Uterus (tissue), 4 donors: ENCODE results near the gene DBI. TPM values are rescaled to one million over a fixed set of nuclear protein-coding genes. Genes with fewer than 3 reads are reported as not detected.

ENCODE experiments used
- DNase-seq, 2 donors: peaks; one replicate each; pipeline ENCODE4 v3.0.0-alpha.2; 2019 to 2020
- H3K27ac ChIP-seq, 2 donors: fragments of 200-600 bp; sonication (generic); 1 replicate in 1 of 2; 2 replicates in 1 of 2; pipeline ENCODE4 v1.5.1; 2016 to 2018
- H3K27me3 ChIP-seq, 2 donors: fragments of 200-600 bp; sonication (generic); one replicate each; pipeline ENCODE4 v1.5.1; 2018 to 2019; ENCODE audit warnings: control low read depth in 1 of 2
- H3K36me3 ChIP-seq, 2 donors: fragments of 200-600 bp; sonication (generic); one replicate each; pipeline ENCODE4 v1.5.1; 2019; ENCODE audit warnings: control low read depth in 1 of 2
- H3K4me1 ChIP-seq, 2 donors: fragments of 200-600 bp; sonication (generic); one replicate each; pipeline ENCODE4 v1.5.1; 2018 to 2019; ENCODE audit warnings: control low read depth in 1 of 2
- H3K4me3 ChIP-seq, 2 donors: fragments of 200-600 bp; sonication (generic); 1 replicate in 1 of 2; 2 replicates in 1 of 2; pipeline ENCODE4 v1.5.1; 2018 to 2019; ENCODE audit warnings: mild to moderate bottlenecking in 1 of 2
- H3K9me3 ChIP-seq, 2 donors: fragments of 200-600 bp; sonication (generic); one replicate each; pipeline ENCODE4 v1.5.1; 2019; ENCODE audit warnings: control low read depth in 1 of 2
- CTCF ChIP-seq, 4 experiments: fragments of 200-600 bp in 2 of 4; fragments of 450-650 bp in 2 of 4; sonication (generic) in 2 of 4; IDR thresholded peaks; one replicate each; pipeline ENCODE4 v1.5.1; 2016 to 2019; ENCODE audit warnings: antibody characterized with exemption in 4 of 4, mild to moderate bottlenecking in 2 of 4, moderate library complexity in 1 of 4
- POLR2A ChIP-seq, 2 donors: fragments of 450-650 bp; IDR thresholded peaks; one replicate each; pipeline ENCODE4 v1.6.1; 2016; ENCODE audit warnings: antibody characterized with exemption in 2 of 2, mild to moderate bottlenecking in 1 of 2, moderate library complexity in 1 of 2
- intact Hi-C: fragments of 100-400 bp; cut with DNase I; formaldehyde crosslinking; loops from one replicate; pipeline ENCODE4 v1.15.1; 2023; ENCODE audit warnings: low total_unique reads
- total RNA-seq, 4 donors: library from RNA; depleted of rRNA in 3 of 4; stranded (reverse); fragments of >200 nt in 3 of 4; gene quantifications; one replicate each; pipeline versions ENCODE4 v1.1.0 to v1.2.4, GENCODE V29; 2014 to 2023
- donor health status: DM: yes; HTN: yes; CAD: no.

DBI gene
- total RNA-seq, 4 donors from 2014 or later = 2.6 to 46.8 (median 33.7) TPM

DNA sequence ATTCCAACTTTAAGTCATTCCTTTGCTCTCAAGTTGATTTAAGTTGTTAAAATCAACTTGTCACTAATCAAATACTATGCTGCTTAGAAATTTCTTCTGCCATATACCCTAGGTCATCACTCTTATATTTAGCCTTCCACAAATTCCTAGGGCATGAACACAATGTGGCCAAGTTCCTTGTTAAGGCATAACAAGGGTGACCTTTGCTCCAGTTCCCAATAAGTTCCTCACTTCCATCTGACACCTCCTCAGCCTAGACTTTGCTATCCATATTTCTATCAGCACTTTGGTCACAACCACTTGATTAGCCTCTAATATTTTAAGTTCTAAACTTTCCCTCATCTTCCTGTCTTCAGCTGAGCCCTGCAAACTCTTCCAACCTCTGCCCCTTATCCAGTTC, 55.0 kb downstream of the DBI start:
- no peaks in the 10 kb centered on the region for H3K9me3 ChIP-seq
- no peak for DNase-seq
- H3K4me1 ChIP-seq = no peaks in the 10 kb centered on the region
- TF ChIP-seq CTCF (IDR thresholded peaks at IDR 0.05) = no peak
- no peak for TF ChIP-seq POLR2A (IDR thresholded peaks at IDR 0.05)
- H3K4me3 ChIP-seq = no peak overlapping the region
- intact Hi-C loops = no loop called here
- no peaks in the 10 kb centered on the region for H3K27me3 ChIP-seq
- no peaks in the 10 kb centered on the region for H3K36me3 ChIP-seq
- H3K27ac ChIP-seq = no peak overlapping the region

Other genes with a start within 250 kb of the DBI start
- not detected for gene C1QL2, start 208.2 kb upstream of the DBI start, total RNA-seq
- 1 to 10 TPM; 2.3 to 5.9 (median 3.7) TPM for gene STEAP3, start 143.1 kb upstream of the DBI start, total RNA-seq
- 10 to 100 TPM; 13.5 to 63.0 (median 21.5) TPM for gene C2orf76, start 143 bp upstream of the DBI start, total RNA-seq
- gene TMEM37, start 64.9 kb downstream of the DBI start, total RNA-seq = 1 to 10 TPM in 3 of 4 donors, not detected in 1; 1.2 to 5.4 (median 3.7) TPM
- gene SCTR, start 157.5 kb downstream of the DBI start, total RNA-seq = not detected
- 1 to 10 TPM in 3 of 4 donors, under 1 TPM in 1; 0.51 to 5.0 (median 3.7) TPM for gene CFAP221, start 177.5 kb downstream of the DBI start, total RNA-seq